ENCODE results near the gene GRID1. TPM values are rescaled to one million over a fixed set of nuclear protein-coding genes. Genes with fewer than 3 reads are reported as not detected.
A peak's percentile ranks its signal among the peaks of the same experiment; 100 is the strongest.

The GRID1 gene
- polyA plus RNA-seq, 12 donors: 3.0 to 7.0 (median 4.9) TPM; not detected in 2

- DNase-seq: no peak
These were observed 439.6 kb downstream of the GRID1 start for GRCh38 chr10:85926986-85927385.

- no peak for DNase-seq
These were observed 440.5 kb downstream of the GRID1 start for GRCh38 chr10:85926136-85926535.

GRCh38 chr10:85925201-85925750 lies 441.3 kb downstream of the GRID1 start:
- no peak for DNase-seq

GRCh38 chr10:85924382-85925102 lies 442.1 kb downstream of the GRID1 start:
- DNase-seq: no peak

- no peak for DNase-seq
These were observed 444.1 kb downstream of the GRID1 start for GRCh38 chr10:85922356-85923129.

GRCh38 chr10:85921789-85922188 lies 444.8 kb downstream of the GRID1 start:
- DNase-seq: no peak

GRCh38 chr10:85920311-85920710 lies 446.3 kb downstream of the GRID1 start:
- no peak for DNase-seq

GRCh38 chr10:85919491-85920021 lies 447.0 kb downstream of the GRID1 start:
- DNase-seq: no peak

- no peak for DNase-seq
These were observed 448.2 kb downstream of the GRID1 start for GRCh38 chr10:85918371-85918770.

- no peak for DNase-seq
These were observed 449.0 kb downstream of the GRID1 start for GRCh38 chr10:85917601-85918000.

GRCh38 chr10:85916994-85917573 lies 449.5 kb downstream of the GRID1 start:
- peak; percentile 62 for DNase-seq

GRCh38 chr10:85916286-85916685 lies 450.3 kb downstream of the GRID1 start:
- DNase-seq: peak; percentile 60

GRCh38 chr10:85915245-85915846 lies 451.2 kb downstream of the GRID1 start:
- DNase-seq: no peak

GRCh38 chr10:85914720-85915119 lies 451.9 kb downstream of the GRID1 start:
- no peak for DNase-seq

- no peak for DNase-seq
These were observed 458.1 kb downstream of the GRID1 start for GRCh38 chr10:85908462-85908861.

- no peak for DNase-seq
These were observed 464.5 kb downstream of the GRID1 start for GRCh38 chr10:85902051-85902450.

GRCh38 chr10:85901599-85901998 lies 465.0 kb downstream of the GRID1 start:
- no peak for DNase-seq

GRCh38 chr10:85900487-85900886 lies 466.1 kb downstream of the GRID1 start:
- no peak for DNase-seq

GRCh38 chr10:85900061-85900460 lies 466.5 kb downstream of the GRID1 start:
- no peak for DNase-seq

GRCh38 chr10:85891472-85891871 lies 475.1 kb downstream of the GRID1 start:
- DNase-seq: no peak

- no peak for DNase-seq
These were observed 478.0 kb downstream of the GRID1 start for GRCh38 chr10:85888559-85888958.

- no peak for DNase-seq
These were observed 478.6 kb downstream of the GRID1 start for GRCh38 chr10:85888004-85888403.
